GM19193 (cell line): ENCODE results near the gene TAPBPL.

ENCODE experiments used
- POLR2A ChIP-seq: IDR thresholded peaks from 4 replicates; pipeline ENCODE4 v1.6.1; 2011; ENCODE audit not compliant: insufficient read depth, insufficient read length; ENCODE audit errors: extremely low read depth

The TAPBPL gene

GRCh38 chr12:6465467-6466183 is 13.8 kb downstream of the TAPBPL start:
- no peak for TF ChIP-seq POLR2A

GRCh38 chr12:6466184-6466573 is 14.3 kb downstream of the TAPBPL start:
- no peak for TF ChIP-seq POLR2A

DNA sequence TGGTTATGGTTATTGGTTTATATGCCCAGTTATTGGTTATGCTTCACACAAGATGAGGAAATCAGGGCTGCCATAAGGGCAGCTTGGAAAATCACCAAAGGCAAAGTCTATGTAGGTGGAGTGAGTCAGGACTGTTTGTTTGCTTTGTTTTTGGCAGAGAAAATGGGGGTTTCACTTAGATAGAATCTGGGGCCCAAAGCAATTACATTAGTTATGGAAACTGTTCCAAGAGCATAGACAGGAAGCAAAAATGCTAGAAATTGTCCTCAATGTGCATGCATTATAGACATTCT is 16.4 kb downstream of the TAPBPL start:
- no peak for TF ChIP-seq POLR2A

DNA sequence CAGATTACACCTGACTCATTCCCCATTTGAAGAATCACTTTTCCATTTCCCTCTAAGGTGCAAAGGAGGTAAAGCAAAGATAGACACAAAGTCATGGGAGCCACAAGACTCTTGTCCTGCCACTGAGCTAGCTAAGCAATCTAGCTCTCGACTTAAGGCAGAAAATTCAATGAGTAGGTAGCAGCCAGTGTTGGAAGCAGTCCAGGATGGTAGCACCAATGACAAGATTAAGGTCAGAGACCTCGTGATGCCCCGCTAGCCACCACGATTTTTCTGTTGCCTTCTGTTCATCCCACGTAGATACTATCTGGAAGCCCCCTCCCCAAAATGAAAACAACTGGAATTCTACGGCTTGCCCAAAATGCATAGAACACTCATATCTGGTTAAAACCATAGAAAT is 17.2 kb downstream of the TAPBPL start:
- peak; percentile 23 for TF ChIP-seq POLR2A

GRCh38 chr12:6469609-6470374 is 17.9 kb downstream of the TAPBPL start:
- no peak for TF ChIP-seq POLR2A

- peak; percentile 100 for TF ChIP-seq POLR2A
Measured at GRCh38 chr12:6470375-6471163, 18.7 kb downstream of the TAPBPL start, which contains the start of gene VAMP1. VAMP1 (minus strand) TSS chr12:6470677; CDS start chr12:6470531, 146 bp downstream.

DNA sequence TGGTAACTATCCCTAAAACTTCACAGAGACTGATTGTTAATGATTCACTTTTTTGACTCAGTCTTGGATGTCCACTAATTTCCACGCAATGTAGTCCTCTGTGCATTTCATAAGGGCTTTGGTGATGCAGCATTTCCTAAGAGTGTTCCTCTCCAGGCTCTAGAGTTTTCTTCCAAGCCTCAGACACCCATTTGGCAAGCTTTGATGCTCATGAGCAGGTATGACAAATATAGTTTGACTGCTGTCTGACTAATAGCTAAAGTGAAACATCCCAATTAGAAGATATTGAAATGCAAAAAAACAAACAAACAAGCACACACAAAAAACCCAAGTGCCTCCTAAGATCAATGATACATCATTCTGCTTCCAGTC is 20.1 kb downstream of the TAPBPL start:
- TF ChIP-seq POLR2A, result no peak

GRCh38 chr12:6472491-6472890 is 20.6 kb downstream of the TAPBPL start:
- no peak for TF ChIP-seq POLR2A

DNA sequence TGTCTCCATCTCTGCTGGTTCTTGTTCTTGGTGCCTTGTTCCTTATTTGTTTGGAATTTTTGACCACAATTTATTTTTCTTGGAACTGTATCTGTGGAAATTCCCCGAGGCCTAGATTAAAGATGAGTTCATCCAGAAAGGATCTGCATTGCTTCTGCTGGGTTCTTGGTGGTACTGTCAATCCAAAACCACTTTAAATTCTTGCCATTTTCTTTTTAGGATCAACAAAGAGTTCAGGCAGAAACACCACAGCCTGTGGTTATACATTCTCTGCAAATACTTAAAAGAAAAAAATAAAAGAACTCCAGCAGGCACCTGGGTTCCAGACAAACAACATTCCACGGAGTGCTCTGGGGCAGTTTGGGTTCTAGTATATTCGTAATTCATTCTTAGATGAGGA is 24.6 kb downstream of the TAPBPL start:
- TF ChIP-seq POLR2A, result no peak

- TF ChIP-seq POLR2A, result no peak
Measured at GRCh38 chr12:6478416-6478815, 26.6 kb downstream of the TAPBPL start.

DNA sequence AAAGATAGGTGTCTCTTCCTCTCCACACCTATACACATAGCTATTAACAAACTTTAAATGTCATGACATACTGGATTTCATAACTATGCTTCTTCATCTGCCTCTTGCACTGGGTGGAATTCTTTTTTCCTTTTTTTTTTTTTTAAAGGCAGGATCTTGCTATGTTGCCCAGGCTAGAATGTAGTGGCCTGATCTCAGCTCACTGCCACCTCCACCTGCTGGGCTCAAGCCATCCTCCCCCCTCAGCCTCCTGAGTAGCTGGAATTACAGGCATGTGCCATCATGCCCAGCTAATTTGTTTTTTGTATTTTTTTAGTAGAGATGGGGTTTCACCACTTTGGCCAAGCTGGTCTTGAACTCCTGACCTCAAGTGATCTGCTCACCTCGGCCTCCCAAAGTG is 36.4 kb downstream of the TAPBPL start:
- no peak for TF ChIP-seq POLR2A

- no peak for TF ChIP-seq POLR2A
Measured at GRCh38 chr12:6489449-6489848, 37.6 kb downstream of the TAPBPL start.

GRCh38 chr12:6492838-6493496 is 41.1 kb downstream of the TAPBPL start, which contains the start of gene MRPL51:
MRPL51 (minus strand) TSS chr12:6493262; CDS start chr12:6493136, 126 bp downstream.
- TF ChIP-seq POLR2A, result peak; percentile 93

GRCh38 chr12:6493497-6494257 is 41.8 kb downstream of the TAPBPL start, which contains the start of gene NCAPD2:
NCAPD2 (plus strand) TSS chr12:6494102; CDS start chr12:6495099, 997 bp downstream.
- TF ChIP-seq POLR2A, result peak; percentile 73
